Measurements from ENCODE around the gene AKNAD1.

Gene AKNAD1

DNA sequence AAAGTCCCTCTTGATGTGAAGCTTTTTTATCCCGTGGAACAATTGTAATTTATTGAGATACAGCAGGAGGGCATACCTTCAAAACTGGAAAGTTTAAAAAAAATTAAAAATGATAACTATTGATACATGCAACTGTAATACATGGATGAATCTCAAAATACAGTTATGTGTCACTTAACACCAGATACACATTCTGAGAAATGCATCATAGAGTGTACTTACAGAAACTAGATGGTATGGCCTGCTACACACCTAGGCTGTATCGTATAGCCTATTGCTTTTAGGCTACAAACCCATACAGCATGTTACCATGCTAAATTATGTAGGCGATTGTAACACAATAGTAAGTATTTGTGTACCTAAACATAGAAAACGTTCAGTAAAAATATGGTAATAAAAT is 7.1 kb upstream of the AKNAD1 start:
- H3K36me3 ChIP-seq (ENCODE audit: control insufficient read depth, insufficient read depth, low read length) = no peaks in the 10 kb centered on the region
- no peak overlapping the region for H3K27ac ChIP-seq (ENCODE audit: insufficient read depth, low read length, poor library complexity, severe bottlenecking)
- H3K4me3 ChIP-seq (ENCODE audit: insufficient read depth, low read depth, low read length, poor library complexity, severe bottlenecking) = no peak overlapping the region

DNA sequence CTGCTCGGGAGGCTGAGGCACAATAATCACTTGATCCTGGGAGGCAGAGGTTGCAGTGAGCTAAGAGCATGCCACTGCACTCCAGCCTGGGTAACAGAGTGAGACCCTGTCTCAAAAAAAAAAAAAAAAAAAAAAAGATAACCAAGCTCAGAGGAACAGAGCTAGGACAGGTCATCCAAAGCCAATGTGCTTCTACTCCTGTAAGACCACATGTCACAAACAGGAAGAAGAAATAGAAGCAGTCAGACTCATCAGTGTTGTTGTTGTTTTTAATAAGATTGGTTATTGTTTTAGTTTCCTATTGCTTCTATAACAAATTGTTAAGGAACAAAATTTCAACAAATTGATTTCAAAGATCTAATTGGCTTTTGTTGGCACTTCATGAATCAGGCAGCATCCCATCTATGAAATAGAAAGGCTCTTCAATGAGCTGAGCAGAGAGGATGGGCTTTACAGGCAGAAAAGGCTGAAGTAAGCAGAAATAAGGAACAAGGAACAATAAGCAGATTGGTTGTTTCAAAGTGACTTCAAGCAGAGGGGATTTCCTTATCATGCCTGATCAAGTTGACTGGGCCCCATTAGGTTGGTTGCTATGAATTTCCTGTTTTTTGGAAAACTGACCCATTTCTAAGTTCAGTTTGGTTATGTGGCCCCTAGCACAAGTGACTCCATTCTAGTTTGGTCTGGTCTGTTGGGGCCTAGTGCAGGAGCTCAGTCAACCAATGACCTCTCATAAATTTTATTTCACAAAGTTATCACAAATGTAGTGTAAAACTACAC is 6.0 kb upstream of the AKNAD1 start:
- no peaks in the 10 kb centered on the region for H3K4me1 ChIP-seq (ENCODE audit: control insufficient read depth, insufficient read depth, low read length, poor library complexity, severe bottlenecking)
- peaks cover 4% of the 10 kb centered on the region for H3K27me3 ChIP-seq (replicated peaks; ENCODE audit: control insufficient read depth, insufficient read depth, low read length, poor library complexity, severe bottlenecking)
- H3K4me3 ChIP-seq (ENCODE audit: insufficient read depth, low read depth, low read length, poor library complexity, severe bottlenecking) = no peak overlapping the region
- no peaks in the 10 kb centered on the region for H3K9me3 ChIP-seq (ENCODE audit: control insufficient read depth, low read length)
- DNase-seq = no peak
- no peaks in the 10 kb centered on the region for H3K36me3 ChIP-seq (ENCODE audit: control insufficient read depth, insufficient read depth, low read length)
- no peak overlapping the region for H3K27ac ChIP-seq (ENCODE audit: insufficient read depth, low read length, poor library complexity, severe bottlenecking)

More for the DNA sequence above, 7.1 kb upstream of the AKNAD1 start:
- DNase-seq = no peak
- Histone ChIP-seq H3K4me1 (ENCODE audit: control insufficient read depth, insufficient read depth, low read length, poor library complexity, severe bottlenecking) (no peaks in the 10 kb centered on the region), H3K27me3 (replicated peaks; ENCODE audit: control insufficient read depth, insufficient read depth, low read length, poor library complexity, severe bottlenecking) (peaks cover 4% of the 10 kb centered on the region), H3K9me3 (ENCODE audit: control insufficient read depth, low read length) (no peaks in the 10 kb centered on the region)

DNA sequence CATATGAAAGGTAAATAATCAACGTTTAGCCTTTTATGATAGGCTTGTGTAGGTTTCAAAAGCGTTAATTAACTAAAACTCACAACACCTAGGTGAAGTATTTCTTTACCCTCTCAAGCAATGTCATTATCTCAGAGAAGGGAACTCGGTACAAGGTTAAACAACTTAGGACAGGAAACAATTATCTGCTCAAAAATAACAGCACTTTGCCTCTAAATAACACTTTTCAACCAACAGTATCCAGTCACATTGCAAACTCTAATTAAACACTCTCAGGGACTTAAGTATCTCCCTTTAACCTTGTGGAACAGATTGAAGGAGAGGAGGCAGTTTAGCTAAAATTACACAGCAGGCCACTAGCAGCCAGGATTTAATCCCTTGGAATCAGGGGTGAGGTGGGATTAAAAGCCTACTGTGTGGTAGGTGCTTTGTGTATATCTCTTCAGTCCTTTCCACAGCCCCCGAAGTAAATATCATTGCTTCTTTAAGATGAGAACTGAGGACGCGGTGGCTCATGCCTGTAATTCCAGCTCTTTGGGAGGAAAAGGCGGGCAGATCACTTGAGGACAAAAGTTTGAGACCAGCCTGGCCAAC is 5.2 kb upstream of the AKNAD1 start:
- no peaks in the 10 kb centered on the region for H3K36me3 ChIP-seq (ENCODE audit: control insufficient read depth, insufficient read depth, low read length)
- H3K27me3 ChIP-seq (replicated peaks; ENCODE audit: control insufficient read depth, insufficient read depth, low read length, poor library complexity, severe bottlenecking) = peaks cover 4% of the 10 kb centered on the region
- H3K4me1 ChIP-seq (ENCODE audit: control insufficient read depth, insufficient read depth, low read length, poor library complexity, severe bottlenecking) = no peaks in the 10 kb centered on the region
- no peaks in the 10 kb centered on the region for H3K9me3 ChIP-seq (ENCODE audit: control insufficient read depth, low read length)
- no peak overlapping the region for H3K27ac ChIP-seq (ENCODE audit: insufficient read depth, low read length, poor library complexity, severe bottlenecking)
- no peak for DNase-seq
- no peak overlapping the region for H3K4me3 ChIP-seq (ENCODE audit: insufficient read depth, low read depth, low read length, poor library complexity, severe bottlenecking)

DNA sequence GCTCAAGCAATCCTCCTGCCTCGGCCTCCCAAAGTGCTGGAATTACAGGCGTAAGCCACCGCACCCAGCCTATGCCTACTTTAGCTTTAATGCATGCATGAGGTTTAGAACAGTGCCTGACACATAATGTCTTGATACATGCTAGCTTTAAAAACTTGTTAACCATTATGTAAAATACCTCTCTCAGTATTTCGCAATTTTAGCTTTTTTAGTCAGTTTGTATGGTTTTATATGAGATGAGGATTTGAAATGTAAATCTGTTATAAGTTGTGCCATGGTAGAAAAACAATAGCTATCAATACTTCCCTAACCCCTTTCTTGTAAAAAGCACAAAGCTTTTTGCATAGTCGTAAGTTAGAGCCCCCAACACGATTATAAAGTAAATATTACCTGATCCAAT is 4.7 kb upstream of the AKNAD1 start:
- DNase-seq = no peak
- no peak overlapping the region for H3K27ac ChIP-seq (ENCODE audit: insufficient read depth, low read length, poor library complexity, severe bottlenecking)
- no peaks in the 10 kb centered on the region for H3K4me1 ChIP-seq (ENCODE audit: control insufficient read depth, insufficient read depth, low read length, poor library complexity, severe bottlenecking)
- H3K4me3 ChIP-seq (ENCODE audit: insufficient read depth, low read depth, low read length, poor library complexity, severe bottlenecking) = no peak overlapping the region
- no peaks in the 10 kb centered on the region for H3K36me3 ChIP-seq (ENCODE audit: control insufficient read depth, insufficient read depth, low read length)
- H3K9me3 ChIP-seq (ENCODE audit: control insufficient read depth, low read length) = no peaks in the 10 kb centered on the region
- H3K27me3 ChIP-seq (replicated peaks; ENCODE audit: control insufficient read depth, insufficient read depth, low read length, poor library complexity, severe bottlenecking) = peaks cover 4% of the 10 kb centered on the region

DNA sequence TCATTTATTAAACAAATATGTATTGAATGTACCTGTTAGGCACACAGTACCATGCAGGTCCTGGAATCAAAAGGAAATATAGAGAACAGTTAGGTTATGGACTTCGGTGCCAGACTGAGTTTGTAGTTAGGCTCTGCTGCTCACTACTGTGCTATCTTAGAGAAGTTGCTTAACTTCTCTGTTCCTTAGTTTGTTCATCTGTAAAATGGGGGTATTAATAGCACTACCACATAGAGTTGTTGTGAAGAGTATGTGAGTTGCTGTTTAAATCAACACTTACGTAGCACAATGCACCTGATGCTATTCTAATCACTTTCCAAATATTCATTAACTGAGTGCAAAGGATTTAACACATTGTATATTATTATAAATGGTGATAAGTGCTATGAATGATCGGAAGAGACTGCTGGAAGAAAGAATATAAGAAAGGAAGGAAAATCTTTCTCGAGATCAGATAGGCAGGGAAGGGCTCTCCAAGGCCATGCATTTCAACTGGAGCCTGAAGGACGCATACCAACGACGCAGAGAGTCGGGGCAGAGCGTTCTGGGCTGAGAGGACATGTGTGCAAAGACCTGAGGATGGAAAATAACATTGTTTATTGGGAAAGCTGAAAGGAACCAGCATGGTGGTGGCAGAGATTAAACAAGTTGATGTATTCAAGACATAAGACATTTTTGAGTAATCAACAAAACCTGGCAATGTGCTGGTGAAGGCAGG is 3.5 kb upstream of the AKNAD1 start:
- H3K36me3 ChIP-seq (ENCODE audit: control insufficient read depth, insufficient read depth, low read length) = no peaks in the 10 kb centered on the region
- H3K27ac ChIP-seq (ENCODE audit: insufficient read depth, low read length, poor library complexity, severe bottlenecking) = no peak overlapping the region
- H3K4me3 ChIP-seq (ENCODE audit: insufficient read depth, low read depth, low read length, poor library complexity, severe bottlenecking) = no peak overlapping the region
- no peak for DNase-seq
- no peaks in the 10 kb centered on the region for H3K9me3 ChIP-seq (ENCODE audit: control insufficient read depth, low read length)
- peaks cover 4% of the 10 kb centered on the region for H3K27me3 ChIP-seq (replicated peaks; ENCODE audit: control insufficient read depth, insufficient read depth, low read length, poor library complexity, severe bottlenecking)
- H3K4me1 ChIP-seq (ENCODE audit: control insufficient read depth, insufficient read depth, low read length, poor library complexity, severe bottlenecking) = no peaks in the 10 kb centered on the region

DNA sequence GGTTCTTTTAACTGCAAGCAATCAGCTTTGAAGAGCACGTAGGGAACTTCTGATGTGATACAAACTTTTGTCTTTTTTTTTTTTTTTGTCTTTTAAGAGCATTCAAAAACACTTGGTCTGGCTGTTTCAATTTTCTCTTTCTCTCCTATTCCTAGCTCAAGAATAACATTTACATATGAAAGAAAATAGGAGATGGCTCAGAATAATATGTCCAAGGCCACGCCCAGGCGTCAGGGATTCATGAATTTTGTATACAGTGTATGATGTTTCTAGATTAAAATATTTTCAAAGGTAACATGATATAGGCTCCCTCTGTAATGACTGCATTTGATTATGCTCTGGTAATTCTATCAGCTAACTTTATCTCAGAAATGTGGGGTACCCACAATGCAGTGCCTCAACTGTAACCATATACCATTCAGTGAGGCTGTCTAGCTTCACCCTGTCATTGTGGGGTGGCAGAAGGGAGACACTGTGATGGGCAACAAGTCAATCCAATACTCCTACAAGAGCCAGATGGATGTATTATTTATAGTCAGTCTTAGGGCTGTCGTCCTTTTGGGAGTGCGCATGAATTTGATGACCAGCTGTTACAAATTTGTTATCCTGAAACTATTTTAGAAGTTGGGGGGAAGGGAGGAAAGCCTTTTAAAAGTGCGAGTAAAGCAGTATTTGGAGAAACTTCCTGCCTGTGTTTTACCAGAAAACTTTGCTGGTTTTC is 1.5 kb upstream of the AKNAD1 start:
- H3K27ac ChIP-seq (ENCODE audit: insufficient read depth, low read length, poor library complexity, severe bottlenecking) = no peak overlapping the region
- DNase-seq = no peak
- H3K4me1 ChIP-seq (ENCODE audit: control insufficient read depth, insufficient read depth, low read length, poor library complexity, severe bottlenecking) = no peaks in the 10 kb centered on the region

DNA sequence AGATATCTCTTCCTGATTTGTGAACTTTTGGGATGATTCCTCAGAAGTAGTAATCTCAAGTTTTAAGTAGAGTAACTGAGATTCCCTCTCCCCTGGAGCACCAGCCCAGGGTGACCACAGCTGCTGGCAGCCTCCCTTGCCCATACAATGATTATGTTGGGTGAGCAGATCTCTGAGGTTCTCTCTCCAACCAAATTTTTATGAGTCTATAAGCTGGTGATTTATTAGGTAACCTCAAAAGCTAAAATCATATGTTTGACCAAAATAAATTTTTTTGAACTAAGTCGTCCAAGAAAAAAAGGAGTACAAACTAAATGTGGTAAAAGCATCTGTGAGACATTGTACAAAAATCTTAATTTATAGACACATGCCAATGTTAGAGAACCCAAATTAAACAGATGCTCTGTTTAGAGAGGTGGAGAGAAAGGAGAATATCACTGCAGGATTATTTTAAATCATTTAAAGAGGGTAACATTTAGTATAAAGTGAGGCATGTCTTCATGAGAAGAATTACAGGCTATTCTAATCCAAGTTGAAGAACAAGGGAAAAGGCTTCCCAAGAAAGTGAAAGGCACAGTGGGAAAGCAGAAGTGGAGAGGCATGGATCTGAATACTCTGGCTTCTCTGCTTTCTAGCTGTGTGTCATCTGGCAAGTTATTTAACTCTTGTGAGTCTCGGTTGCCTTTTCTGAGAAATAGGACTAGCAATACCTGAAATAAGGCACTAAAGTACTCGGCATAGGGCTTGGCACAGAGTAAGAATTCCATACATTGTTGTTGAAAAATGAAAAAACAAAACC is 2.5 kb downstream of the AKNAD1 start:
- Histone ChIP-seq H3K9me3 (ENCODE audit: control insufficient read depth, low read length) (no peaks in the 10 kb centered on the region), H3K27ac (ENCODE audit: insufficient read depth, low read length, poor library complexity, severe bottlenecking) (no peak overlapping the region), H3K27me3 (replicated peaks; ENCODE audit: control insufficient read depth, insufficient read depth, low read length, poor library complexity, severe bottlenecking) (no peaks in the 10 kb centered on the region), H3K4me3 (ENCODE audit: insufficient read depth, low read depth, low read length, poor library complexity, severe bottlenecking) (no peak overlapping the region), H3K36me3 (ENCODE audit: control insufficient read depth, insufficient read depth, low read length) (no peaks in the 10 kb centered on the region), H3K4me1 (ENCODE audit: control insufficient read depth, insufficient read depth, low read length, poor library complexity, severe bottlenecking) (peaks cover 4% of the 10 kb centered on the region)
- DNase-seq = no peak

More for the DNA sequence above, 1.5 kb upstream of the AKNAD1 start:
- Histone ChIP-seq H3K27me3 (replicated peaks; ENCODE audit: control insufficient read depth, insufficient read depth, low read length, poor library complexity, severe bottlenecking) (peaks cover 4% of the 10 kb centered on the region), H3K4me3 (ENCODE audit: insufficient read depth, low read depth, low read length, poor library complexity, severe bottlenecking) (no peak overlapping the region), H3K9me3 (ENCODE audit: control insufficient read depth, low read length) (no peaks in the 10 kb centered on the region), H3K36me3 (ENCODE audit: control insufficient read depth, insufficient read depth, low read length) (no peaks in the 10 kb centered on the region)

DNA sequence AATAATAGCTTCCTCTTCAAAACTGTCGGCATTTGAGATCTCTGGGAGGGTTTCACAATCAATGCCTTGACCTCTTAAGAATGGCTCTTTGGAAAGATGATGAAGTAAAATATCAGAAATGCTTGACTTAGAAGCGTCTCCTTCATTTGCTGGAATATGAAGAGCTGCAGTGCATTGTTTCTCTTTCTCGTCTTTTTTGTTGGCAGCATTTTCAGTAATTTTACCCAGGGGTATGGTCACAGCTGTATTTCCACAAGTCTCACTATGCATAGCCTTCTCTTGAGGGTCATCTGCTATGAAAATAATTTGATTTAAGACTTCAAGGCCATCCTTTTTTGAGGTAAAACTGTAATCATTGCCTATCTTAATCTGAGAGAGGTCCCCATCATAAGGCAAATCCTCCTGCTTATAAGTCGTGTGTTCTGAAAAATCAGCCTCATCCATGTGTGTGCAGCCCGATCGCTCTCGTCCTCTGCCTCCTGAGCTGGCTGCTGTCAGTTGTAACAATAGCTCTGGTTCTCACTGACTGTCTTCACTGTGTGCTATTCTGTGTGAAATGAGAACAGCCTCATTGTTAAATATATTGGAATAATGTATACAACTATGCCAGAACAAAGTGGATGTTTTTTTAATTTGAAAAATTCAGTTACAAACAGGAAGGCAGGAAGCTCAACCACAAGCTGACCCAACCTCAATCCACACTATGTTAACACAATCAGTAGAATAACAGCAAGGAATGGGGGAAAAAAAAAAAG is 4.5 kb downstream of the AKNAD1 start:
- Histone ChIP-seq H3K4me3 (ENCODE audit: insufficient read depth, low read depth, low read length, poor library complexity, severe bottlenecking) (no peak overlapping the region), H3K4me1 (ENCODE audit: control insufficient read depth, insufficient read depth, low read length, poor library complexity, severe bottlenecking) (peaks cover 4% of the 10 kb centered on the region), H3K27ac (ENCODE audit: insufficient read depth, low read length, poor library complexity, severe bottlenecking) (no peak overlapping the region), H3K36me3 (ENCODE audit: control insufficient read depth, insufficient read depth, low read length) (no peaks in the 10 kb centered on the region), H3K27me3 (replicated peaks; ENCODE audit: control insufficient read depth, insufficient read depth, low read length, poor library complexity, severe bottlenecking) (no peaks in the 10 kb centered on the region), H3K9me3 (ENCODE audit: control insufficient read depth, low read length) (no peaks in the 10 kb centered on the region)
- DNase-seq = no peak

DNA sequence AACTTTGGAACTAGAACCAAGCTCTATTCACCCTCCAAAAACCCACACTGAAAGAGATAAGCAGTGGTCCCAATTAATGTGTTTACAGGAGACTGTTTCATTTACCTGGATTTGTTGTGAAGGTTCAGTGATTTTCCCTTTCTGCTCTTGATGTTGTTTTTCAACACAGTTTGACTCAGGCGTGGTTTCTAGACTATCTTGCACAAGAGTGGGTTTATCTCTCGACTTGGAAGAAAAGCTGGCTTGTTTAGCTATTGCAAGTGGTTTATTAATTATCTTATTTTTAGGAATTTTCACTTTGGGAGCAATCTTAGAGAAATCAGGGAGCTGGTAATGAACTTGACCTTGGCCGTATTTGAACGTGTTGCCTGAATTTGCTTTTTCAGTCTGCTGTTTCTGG is 5.3 kb downstream of the AKNAD1 start:
- Histone ChIP-seq H3K27ac (ENCODE audit: insufficient read depth, low read length, poor library complexity, severe bottlenecking) (no peak overlapping the region), H3K4me1 (ENCODE audit: control insufficient read depth, insufficient read depth, low read length, poor library complexity, severe bottlenecking) (peaks cover 4% of the 10 kb centered on the region), H3K27me3 (replicated peaks; ENCODE audit: control insufficient read depth, insufficient read depth, low read length, poor library complexity, severe bottlenecking) (no peaks in the 10 kb centered on the region), H3K36me3 (ENCODE audit: control insufficient read depth, insufficient read depth, low read length) (no peaks in the 10 kb centered on the region), H3K4me3 (ENCODE audit: insufficient read depth, low read depth, low read length, poor library complexity, severe bottlenecking) (no peak overlapping the region), H3K9me3 (ENCODE audit: control insufficient read depth, low read length) (no peaks in the 10 kb centered on the region)
- no peak for DNase-seq

Measured in effector memory CD4-positive, alpha-beta T cell (primary cell).